Neural progenitor cell (in vitro differentiated cells): ENCODE data around the gene ATG13.

Experiments used
- EZH2 ChIP-seq: fragments of 200-600 bp; sonication (generic); IDR thresholded peaks from 2 replicates; pipeline ENCODE4 v1.6.1; 2017; ENCODE audit warnings: antibody characterized with exemption, mild to moderate bottlenecking, moderate library complexity
- TF ChIP-seq, protein P1 (sequence below): fragments of 200-600 bp; sonication (generic); IDR thresholded peaks from 2 replicates; pipeline ENCODE4 v1.5.1; 2017; ENCODE audit warnings: antibody characterized with exemption, mild to moderate bottlenecking

DNA sequence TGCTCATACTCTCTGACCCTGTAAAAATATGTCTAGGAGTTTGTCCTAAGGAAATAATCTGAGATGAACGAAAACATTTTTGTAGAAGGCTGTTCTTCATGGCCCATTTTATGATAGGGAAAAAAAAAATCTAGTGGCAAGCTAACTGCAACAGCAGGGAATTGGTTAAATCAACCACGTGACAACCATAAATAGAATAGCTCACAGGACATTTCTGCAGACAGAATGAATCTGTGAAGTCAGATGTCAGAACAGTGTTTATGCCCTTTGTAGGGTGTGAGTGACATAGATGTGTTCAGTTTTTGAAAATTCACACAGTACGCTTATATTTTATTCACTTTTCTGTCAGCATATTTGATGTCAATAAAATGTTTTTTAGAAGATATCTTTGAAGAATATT lies 67.0 kb downstream of the ATG13 start:
- TF ChIP-seq, protein P1, sequence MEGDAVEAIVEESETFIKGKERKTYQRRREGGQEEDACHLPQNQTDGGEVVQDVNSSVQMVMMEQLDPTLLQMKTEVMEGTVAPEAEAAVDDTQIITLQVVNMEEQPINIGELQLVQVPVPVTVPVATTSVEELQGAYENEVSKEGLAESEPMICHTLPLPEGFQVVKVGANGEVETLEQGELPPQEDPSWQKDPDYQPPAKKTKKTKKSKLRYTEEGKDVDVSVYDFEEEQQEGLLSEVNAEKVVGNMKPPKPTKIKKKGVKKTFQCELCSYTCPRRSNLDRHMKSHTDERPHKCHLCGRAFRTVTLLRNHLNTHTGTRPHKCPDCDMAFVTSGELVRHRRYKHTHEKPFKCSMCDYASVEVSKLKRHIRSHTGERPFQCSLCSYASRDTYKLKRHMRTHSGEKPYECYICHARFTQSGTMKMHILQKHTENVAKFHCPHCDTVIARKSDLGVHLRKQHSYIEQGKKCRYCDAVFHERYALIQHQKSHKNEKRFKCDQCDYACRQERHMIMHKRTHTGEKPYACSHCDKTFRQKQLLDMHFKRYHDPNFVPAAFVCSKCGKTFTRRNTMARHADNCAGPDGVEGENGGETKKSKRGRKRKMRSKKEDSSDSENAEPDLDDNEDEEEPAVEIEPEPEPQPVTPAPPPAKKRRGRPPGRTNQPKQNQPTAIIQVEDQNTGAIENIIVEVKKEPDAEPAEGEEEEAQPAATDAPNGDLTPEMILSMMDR: no peak
- TF ChIP-seq EZH2: no peak
